A673 (cell line): Measurements from ENCODE around the gene ALG14. TPM values are rescaled to one million over a fixed set of nuclear protein-coding genes. Genes with fewer than 3 reads are reported as not detected.

Experiments used
- BruUV-seq: library from RNA; stranded (reverse); fragments of 400-500 nt; replicated peaks from 2 replicates; lab custom pipeline; 2021; lab: Mats Ljungman, UMichigan
- CTCF ChIA-PET: fragments of 300-600 bp; sonication (Branson Sonifier 250); formaldehyde crosslinking; loops from one replicate; lab custom pipeline; 2022; ENCODE audit warnings: antibody characterized with exemption; lab: Charles Lee
- POLR2A ChIA-PET: fragments of 300-600 bp; sonication (Branson Sonifier 250); formaldehyde crosslinking; loops from one replicate; lab custom pipeline; 2022; ENCODE audit warnings: antibody characterized with exemption; ENCODE audit not compliant: low non-redundant PET; lab: Charles Lee
- DNase-seq: peaks from one replicate; pipeline ENCODE4 v3.0.0-alpha.2; 2015; ENCODE audit warnings: low spot score
- H3K27ac ChIP-seq: fragments of 200-600 bp; sonication (generic); 2 replicates; pipeline ENCODE4 v1.5.1; 2016; ENCODE audit warnings: mixed run types, low read depth, mild to moderate bottlenecking, mixed read lengths, antibody characterized with exemption, low read length; ENCODE audit not compliant: poor library complexity, severe bottlenecking
- H3K27me3 ChIP-seq: fragments of 200-600 bp; sonication (generic); replicated peaks from 2 replicates; pipeline ENCODE4 v1.6.1; 2017; ENCODE audit warnings: mixed run types, low read depth, mild to moderate bottlenecking, mixed read lengths, antibody characterized with exemption, low read length; ENCODE audit not compliant: insufficient read depth, poor library complexity
- H3K36me3 ChIP-seq: fragments of 200-600 bp; sonication (generic); 2 replicates; pipeline ENCODE4 v1.6.1; 2016; ENCODE audit warnings: mixed run types, mild to moderate bottlenecking, mixed read lengths, antibody characterized with exemption, low read length; ENCODE audit not compliant: insufficient read depth, poor library complexity, severe bottlenecking
- H3K4me1 ChIP-seq: fragments of 200-600 bp; sonication (generic); 2 replicates; pipeline ENCODE4 v1.6.1; 2017; ENCODE audit warnings: mixed run types, mild to moderate bottlenecking, mixed read lengths, antibody characterized with exemption, low read length; ENCODE audit not compliant: insufficient read depth, poor library complexity, severe bottlenecking
- H3K4me3 ChIP-seq: fragments of 200-600 bp; sonication (generic); 2 replicates; pipeline ENCODE4 v1.5.1; 2016; ENCODE audit warnings: low read depth, mixed run types, mild to moderate bottlenecking, mixed read lengths, low read length; ENCODE audit not compliant: poor library complexity, severe bottlenecking
- H3K9me3 ChIP-seq: fragments of 200-600 bp; sonication (generic); 2 replicates; pipeline ENCODE4 v1.6.1; 2016; ENCODE audit warnings: mixed run types, low read depth, mild to moderate bottlenecking, mixed read lengths, antibody characterized with exemption, low read length; ENCODE audit not compliant: poor library complexity, severe bottlenecking
- CTCF ChIP-seq: fragments of 300-800, 200-600 bp; sonication (generic); conservative IDR thresholded peaks from 2 replicates; pipeline ENCODE4 v1.5.1; 2017; ENCODE audit warnings: low read depth, mild to moderate bottlenecking, antibody characterized with exemption, low read length, moderate library complexity, mixed read lengths
- EZH2 ChIP-seq: fragments of 200-600 bp; sonication (generic); IDR thresholded peaks from 2 replicates; pipeline ENCODE4 v1.6.1; 2017; ENCODE audit warnings: borderline replicate concordance, low read depth, mild to moderate bottlenecking, mixed read lengths, antibody characterized with exemption, low read length; ENCODE audit not compliant: poor library complexity, severe bottlenecking
- intact Hi-C: fragments of 100-400 bp; cut with micrococcal nuclease; formaldehyde crosslinking; loops from one replicate; pipeline ENCODE4 v1.10.0; 2022; ENCODE audit not compliant: unreplicated experiment
- total RNA-seq: library from RNA; stranded (reverse); gene quantifications from 2 replicates; pipeline ENCODE4 v1.2.3, GENCODE V29; 2021

ALG14 gene
- total RNA-seq, 1 experiment from 2014 or later = 11.3 TPM

- Histone ChIP-seq H3K27ac (peak overlapping the region; percentile 82), H3K4me1 (peaks cover 57% of the 10 kb centered on the region), H3K9me3 (no peaks in the 10 kb centered on the region), H3K36me3 (no peaks in the 10 kb centered on the region), H3K27me3 (no peaks in the 10 kb centered on the region), H3K4me3 (peak overlapping the region; percentile 1)
- DNase-seq = no peak
- BruUV-seq = no TSS peak
- POLR2A ChIA-PET = interaction anchor here (0.7 kb wide), 1 partner anchor 40 kb away, joined by 3 read pairs; no protein-coding TSS in a partner anchor
- TF ChIP-seq EZH2 = no peak
- TF ChIP-seq CTCF = no peak
- intact Hi-C loops = loop anchor here (5.0 kb wide), 1 partner anchor 75 kb away; the partner anchor contains the start of gene CNN3
- CTCF ChIA-PET = interaction anchor here (0.7 to 1.8 kb wide), 3 partner anchors 40 to 148 kb away, joined by 3 to 12 read pairs (median 4); no protein-coding TSS in a partner anchor
Measured at GRCh38 chr1:95002164-95002539, 70.6 kb downstream of the ALG14 start.

GRCh38 chr1:94999456-95000131 lies 73.2 kb downstream of the ALG14 start:
- Histone ChIP-seq H3K9me3 (no peaks in the 10 kb centered on the region), H3K27me3 (no peaks in the 10 kb centered on the region), H3K4me1 (peaks cover 40% of the 10 kb centered on the region), H3K4me3 (no peak overlapping the region), H3K27ac (no peak overlapping the region), H3K36me3 (no peaks in the 10 kb centered on the region)
- no peak for DNase-seq
- no TSS peak for BruUV-seq
- no peak for TF ChIP-seq CTCF
- no peak for TF ChIP-seq EZH2
- ChIA-PET POLR2A (no interaction called here), CTCF (no interaction called here)
- intact Hi-C loops = loop anchor here (5.0 kb wide), 1 partner anchor 72 kb away; the partner anchor contains the start of gene CNN3

GRCh38 chr1:94998748-94999147 lies 74.0 kb downstream of the ALG14 start:
- CTCF ChIA-PET = no interaction called here
- TF ChIP-seq CTCF (no peak), EZH2 (no peak)
- BruUV-seq = no TSS peak
- no peaks in the 10 kb centered on the region for H3K9me3 ChIP-seq
- H3K4me3 ChIP-seq = no peak overlapping the region
- DNase-seq = no peak
- H3K36me3 ChIP-seq = no peaks in the 10 kb centered on the region
- no peaks in the 10 kb centered on the region for H3K27me3 ChIP-seq
- POLR2A ChIA-PET = no interaction called here
- H3K4me1 ChIP-seq = peaks cover 36% of the 10 kb centered on the region
- intact Hi-C loops = no loop called here
- H3K27ac ChIP-seq = no peak overlapping the region
